Measurements from ENCODE around the gene GYS1.

The GYS1 gene

DNA sequence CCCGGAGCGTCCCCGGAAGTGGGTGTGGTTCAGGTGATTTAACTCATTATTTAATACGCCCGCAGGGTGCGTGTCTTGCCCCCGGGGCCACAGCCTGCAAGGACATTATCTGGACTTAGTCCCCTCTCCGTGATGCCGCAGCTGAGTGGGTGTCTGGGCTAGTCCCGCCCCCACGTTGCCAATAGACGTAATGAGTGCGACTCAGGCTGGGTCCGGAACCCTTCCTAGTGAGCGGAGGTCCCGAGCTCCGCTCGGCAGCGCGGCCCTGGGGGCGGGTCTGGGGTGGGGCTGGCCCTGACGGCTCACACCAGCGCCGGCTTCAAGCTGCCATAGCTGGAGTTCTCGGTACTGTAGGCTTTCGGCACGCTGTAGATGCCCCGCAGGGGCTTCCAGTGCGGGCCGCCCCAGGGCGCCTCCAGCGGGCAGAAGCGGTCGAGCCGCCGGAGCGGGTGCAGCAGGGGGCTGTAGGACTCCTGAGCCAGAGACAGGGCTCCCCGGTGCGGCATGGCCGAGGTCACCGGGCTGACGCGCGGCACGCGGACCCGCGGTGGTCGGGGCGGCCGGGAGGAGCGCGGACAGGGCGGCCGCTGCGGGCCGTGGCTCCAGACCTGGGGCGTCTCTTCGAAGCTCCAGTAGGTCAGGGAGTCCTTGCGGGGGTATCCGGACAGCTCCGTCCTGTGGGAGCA, 24.7 kb upstream of the GYS1 start:
- DNase-seq: peak; percentile 57

DNA sequence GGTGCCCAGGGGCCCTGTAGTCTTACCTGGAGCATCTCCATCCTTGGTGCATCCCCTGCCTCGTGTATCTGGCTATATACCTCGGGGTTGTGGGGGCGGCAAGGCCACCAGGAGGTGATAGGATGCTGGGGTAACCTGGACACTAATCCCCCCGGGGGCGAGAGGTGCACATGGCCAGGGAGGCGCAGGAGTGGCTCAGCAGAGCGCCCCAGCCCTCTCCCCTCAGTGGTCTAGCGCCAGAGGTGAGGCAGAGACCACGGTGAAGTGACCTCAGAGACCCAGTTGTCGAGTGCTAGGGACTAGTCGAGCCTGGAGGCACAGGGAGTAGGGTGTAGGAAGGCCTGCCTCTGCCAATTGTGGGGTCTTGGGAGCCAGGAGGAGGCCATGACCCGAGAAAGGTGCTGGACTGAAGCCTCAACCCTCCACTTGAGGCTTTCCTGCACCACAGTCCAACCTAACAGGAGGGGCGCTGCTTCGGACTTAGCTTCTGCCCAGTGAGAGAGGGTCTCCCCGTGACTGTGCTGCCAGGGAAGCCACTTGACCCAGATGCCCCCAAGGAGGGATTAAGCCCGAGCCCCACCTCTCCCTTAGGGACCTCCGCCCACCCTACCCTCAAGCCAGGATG, 24.0 kb upstream of the GYS1 start, which contains the start of gene LHB:
Gene LHB, minus strand, starts transcription at position 51 of the 625 bp plus-strand sequence. Its CDS starts 10 bp downstream, at position 41.
- DNase-seq: no peak

DNA sequence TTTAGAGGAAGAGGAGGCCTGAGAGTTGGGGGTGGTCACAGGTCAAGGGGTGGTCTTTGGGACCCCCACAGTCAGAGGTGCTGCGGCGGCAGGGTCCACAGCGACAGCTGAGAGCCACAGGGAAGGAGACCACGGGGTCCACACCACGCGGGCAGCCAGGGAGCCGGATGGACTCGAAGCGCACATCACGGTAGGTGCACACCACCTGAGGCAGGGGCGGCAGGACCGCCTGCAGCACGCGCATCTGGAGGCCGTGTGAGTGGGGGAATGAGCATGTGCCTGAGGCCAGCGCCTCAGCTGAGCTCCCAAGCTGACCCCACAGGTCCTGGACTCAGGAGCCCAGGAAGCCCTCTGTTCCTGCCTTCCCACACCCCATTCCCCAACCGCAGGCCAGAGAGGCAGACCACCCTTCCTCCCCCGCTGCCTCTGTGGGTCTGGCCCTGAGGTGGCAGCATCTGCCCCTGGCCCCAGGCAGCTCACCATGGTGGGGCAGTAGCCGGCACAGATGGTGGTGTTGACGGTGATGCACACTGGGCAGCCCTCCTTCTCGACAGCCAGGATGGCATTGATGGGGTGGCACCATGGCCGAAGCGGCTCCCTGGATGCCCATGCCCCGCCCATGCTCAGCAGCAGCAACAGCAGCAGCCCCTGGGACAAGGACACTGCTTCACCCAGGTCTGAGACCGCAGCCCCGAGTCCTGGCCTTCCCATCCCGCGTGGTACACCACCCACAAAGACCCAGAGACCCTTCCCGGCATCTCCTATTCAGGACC, 23.1 kb upstream of the GYS1 start:
- no peak for DNase-seq

DNA sequence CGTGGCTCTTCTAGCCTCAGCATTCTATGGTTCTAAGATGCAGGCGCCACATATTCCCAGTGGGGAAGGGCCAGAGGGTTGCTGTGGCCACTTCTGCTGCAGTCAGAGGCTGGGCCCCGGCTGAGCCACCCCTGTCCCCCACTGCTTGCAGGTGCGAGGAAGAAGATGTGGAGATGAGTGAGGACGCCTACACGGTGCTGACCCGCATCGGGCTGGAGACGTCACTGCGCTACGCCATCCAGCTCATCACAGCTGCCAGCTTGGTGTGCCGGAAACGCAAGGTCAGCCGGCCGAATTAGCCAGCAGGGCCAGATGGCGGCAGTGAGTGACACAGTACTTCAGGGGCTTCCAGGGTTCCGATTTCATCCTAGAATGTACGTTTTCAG, 21.8 kb upstream of the GYS1 start:
- no peak for DNase-seq

DNA sequence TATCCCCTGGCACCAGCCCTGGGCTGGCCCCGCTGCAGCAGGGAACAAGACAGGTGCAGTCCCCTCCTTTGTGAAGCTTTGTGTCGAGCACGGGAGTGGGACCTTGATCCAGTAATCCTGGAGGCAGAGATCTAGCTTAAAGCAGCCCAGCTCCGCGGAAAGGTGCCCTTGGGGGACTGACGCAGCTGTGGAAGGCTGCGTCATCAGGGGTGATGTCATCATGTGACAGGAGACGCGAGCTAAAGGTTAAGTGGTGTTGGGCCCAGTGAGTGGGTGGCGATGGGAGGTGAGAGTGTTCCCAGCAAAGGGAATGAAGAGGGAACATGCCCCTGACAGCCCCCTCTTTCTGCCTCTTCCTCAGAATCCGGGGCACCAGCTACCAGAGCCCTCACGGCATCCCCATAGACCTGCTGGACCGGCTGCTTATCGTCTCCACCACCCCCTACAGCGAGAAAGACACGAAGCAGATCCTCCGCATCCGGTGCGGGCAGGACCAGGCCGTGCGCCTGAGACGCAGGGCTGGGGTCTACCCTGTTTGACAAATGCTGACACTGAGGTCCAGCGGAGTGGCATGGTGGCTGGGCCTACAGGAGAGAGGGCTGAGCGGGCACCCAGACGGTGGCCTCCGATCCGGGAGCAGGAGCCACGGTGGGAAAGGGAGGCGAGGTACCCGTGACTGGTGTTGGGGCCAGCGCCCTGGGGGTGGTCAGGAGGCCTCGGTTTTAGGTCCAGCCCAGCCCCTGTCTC, 21.2 kb upstream of the GYS1 start:
- DNase-seq: no peak

DNA sequence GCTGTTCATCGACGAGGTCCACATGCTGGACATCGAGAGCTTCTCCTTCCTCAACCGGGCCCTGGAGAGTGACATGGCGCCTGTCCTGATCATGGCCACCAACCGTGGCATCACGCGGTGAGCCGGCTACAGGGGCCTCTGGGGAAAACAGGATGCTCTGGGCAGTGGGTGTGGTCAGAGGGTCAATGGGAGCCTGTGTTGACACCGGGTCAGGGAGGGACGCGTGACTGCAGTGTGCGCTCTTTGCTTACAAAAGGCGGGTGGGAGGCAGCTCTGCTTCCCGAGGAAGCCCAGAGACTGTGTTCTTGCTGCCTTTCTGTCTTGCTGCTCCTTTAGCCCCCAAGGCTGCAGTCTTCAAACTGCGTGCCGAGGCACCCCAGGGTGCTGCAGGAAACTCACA, 18.1 kb upstream of the GYS1 start:
- DNase-seq: no peak

DNA sequence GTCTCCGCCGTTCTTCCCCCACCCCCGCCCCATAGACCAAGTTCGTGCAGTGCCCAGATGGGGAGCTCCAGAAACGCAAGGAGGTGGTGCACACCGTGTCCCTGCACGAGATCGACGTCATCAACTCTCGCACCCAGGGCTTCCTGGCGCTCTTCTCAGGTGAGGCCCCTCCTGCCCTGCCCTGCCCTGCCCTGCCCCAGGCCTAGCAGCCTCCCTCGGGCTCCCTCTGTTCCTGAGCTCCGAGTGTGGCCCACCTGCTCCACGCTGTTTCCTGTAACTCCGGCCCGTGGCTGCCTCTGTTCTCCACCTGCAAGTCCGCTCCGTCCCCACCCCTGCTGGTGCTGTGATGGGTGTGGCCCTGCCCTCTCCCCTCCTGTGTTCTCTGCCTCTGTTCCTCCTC, 17.3 kb upstream of the GYS1 start:
- no peak for DNase-seq

DNA sequence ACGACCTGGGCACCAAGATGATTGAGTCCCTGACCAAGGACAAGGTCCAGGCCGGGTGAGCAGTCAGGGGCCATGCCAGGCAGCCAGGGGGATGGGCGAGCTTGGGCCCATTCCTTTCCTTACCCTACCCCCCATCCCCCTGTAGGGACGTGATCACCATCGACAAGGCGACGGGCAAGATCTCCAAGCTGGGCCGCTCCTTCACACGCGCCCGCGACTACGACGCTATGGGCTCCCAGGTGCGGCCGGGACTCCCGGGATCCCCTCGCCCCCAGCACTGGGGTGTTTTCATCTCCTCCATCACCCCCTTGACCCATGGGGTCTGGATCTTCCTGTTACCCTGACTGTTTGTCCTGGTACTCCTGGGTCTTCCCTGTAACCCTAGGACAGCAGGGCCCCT, 16.7 kb upstream of the GYS1 start:
- DNase-seq: no peak

DNA sequence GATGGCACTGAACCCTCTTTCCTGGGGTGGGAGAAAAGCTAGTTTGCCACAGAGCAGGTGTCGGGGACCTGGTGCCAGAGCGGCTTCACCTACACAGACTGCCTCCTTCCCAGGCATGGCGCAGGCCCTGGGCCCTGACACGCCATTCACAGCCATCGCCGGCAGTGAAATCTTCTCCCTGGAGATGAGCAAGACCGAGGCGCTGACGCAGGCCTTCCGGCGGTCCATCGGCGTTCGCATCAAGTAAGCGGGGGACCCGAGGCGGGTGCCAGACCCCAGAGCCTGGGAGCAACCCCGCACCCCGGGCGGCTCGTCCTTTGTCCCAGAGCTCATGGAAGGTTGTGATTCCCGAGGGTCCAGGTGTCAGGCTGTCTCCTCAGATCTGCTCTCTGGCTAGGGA, 13.8 kb upstream of the GYS1 start:
- no peak for DNase-seq

DNA sequence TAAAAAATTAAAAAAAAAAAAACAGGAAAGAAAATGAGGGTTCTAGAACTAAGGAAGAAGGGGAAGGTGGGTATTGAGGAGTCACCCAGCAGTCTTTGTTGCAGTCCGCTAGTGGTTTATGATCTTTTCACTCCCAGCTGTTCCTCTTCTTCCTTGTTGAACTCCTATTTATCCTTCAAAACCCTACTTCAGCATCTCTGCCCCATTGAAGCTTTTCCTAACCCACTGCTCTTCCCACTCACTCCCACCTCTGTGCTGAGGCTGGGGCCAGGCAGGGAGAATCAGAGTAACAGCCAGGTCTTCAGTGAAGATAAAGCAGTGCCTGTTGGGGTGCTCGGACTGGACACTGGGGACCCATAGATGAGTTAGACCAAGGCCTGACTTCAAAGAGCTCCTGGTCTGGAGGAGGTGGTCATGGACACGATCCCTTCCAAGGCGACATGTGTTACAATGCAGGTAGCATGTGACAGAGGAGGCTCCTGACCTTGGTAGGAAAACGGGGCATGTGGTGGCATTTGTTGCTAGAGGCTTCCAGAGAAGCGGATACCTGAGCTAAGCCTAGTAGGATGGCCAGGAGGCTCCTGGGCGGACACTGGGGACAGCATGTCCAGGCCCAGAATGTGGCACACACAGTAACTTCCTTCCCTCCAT, 12.0 kb upstream of the GYS1 start:
- DNase-seq: no peak

DNA sequence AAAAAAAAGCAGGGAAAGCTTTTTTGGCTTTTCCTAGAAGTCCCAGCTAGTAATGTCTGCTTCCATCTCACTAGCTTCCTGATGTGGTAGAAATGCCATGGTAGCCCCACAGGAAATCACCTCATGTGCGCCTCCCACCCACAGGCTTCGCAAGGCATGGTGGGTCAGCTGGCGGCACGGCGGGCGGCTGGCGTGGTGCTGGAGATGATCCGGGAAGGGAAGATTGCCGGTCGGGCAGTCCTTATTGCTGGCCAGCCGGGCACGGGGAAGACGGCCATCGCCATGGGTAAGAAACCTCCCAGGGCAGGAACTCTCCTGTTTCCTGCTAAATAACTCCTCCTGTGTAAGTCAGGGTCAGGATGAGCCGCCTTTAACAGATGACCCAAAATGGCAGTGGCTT, 11.0 kb upstream of the GYS1 start:
- DNase-seq: no peak

DNA sequence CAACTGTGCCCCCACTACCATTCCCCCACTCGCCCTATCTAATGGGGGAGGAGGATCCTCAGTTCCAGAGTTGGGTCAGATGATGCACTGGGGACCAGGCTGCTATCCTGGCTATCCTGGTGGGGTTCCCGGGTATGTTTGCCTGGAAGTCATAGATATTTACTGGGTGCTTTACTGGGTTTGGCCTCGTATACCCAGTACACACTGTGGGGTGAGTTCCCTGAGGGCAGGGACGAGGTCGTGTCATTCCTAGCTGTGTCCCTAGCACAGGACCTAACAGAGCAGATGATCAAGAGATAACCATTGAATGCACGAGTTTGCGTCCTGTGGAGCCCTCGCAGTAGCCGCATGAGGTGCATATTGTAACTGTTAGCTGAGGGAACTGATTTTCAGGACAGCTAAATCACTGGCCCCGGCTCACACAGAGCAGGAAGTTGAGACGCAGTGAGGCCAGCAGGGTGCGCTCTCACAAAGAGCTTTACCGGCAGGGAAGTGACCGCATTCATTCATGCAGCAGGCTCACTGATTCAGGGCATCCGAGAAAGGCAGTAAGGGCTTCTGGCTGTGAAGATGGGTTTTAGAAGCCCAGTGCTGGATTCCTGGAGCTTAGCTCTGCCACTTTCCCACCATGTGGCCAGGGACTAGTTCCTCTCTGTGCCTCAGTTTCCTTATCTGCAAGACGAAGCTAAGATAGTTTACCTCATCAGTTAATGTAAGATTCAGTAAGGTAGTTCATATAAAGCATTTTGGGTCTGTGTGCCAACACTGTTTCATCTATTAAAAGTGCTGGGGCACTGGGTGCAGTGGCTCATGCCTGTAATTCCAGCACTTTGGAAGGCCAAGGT, 6.6 kb upstream of the GYS1 start:
- peak; percentile 61 for DNase-seq

DNA sequence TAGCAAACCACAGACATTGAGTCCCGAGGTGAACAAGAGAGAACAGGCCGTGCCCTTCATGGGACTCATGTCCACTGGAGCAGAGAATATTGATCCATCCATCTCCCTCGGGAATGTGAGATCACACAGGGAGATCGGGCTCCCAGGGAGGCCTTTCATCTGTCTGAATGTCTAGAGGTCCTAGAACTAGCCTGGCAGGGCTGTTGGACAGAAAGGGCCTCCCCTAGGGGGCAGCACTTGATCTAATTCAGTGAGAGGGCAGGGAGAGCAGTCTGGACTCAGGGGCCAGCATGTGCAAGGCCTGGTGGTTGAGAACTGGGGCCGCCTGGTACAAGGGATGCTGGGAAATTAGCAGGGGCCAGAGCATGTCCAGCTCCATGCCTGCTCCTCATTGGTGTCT, 4.9 kb upstream of the GYS1 start:
- DNase-seq: peak; percentile 15

DNA sequence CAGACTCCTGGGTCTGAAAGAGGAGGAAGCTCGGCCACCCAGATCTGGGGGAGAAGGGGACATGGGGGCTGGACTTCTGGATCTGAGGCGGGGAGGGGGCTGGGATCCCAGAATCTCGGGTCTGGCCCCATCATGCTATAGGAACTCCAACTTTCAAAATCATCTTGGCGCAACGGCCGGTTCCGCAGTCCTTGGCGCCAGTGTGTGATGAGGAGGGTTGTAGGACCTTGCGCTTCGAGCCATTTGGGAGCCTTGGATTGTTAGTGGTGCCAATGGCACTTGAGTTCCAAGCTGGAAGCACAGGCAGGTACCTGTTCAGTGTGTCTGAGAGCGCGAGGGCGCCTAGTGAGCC, 902 bp upstream of the GYS1 start:
- no peak for DNase-seq

DNA sequence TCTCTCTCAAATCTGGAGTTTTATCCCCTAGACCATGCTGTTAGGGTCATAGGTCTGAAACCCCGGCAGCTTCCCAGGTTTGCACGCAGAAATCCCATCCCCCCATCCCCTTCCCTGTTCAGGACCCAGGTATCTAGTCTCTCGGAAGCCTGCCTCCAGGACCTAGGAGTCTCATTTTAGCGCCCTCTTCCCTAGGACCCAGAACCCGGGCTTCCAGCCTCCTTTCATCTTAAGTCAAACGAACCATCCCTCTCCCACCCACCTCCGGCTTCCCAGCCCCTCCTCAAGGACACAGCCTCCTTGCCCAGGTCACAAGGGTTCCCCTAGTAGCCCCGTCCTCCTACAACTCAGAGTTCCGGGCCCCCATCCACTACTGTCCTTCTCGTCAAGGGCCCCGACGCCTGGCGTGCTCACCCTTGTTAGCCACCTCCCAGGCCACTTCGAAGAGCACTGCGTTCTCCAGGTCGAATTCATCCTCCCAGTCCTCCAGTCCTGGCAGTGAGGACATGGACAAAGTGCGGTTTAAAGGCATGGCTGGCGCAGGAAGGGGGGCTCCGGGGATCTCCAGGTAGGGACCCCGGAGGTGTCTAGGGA, 431 bp downstream of the GYS1 start:
- DNase-seq: no peak

DNA sequence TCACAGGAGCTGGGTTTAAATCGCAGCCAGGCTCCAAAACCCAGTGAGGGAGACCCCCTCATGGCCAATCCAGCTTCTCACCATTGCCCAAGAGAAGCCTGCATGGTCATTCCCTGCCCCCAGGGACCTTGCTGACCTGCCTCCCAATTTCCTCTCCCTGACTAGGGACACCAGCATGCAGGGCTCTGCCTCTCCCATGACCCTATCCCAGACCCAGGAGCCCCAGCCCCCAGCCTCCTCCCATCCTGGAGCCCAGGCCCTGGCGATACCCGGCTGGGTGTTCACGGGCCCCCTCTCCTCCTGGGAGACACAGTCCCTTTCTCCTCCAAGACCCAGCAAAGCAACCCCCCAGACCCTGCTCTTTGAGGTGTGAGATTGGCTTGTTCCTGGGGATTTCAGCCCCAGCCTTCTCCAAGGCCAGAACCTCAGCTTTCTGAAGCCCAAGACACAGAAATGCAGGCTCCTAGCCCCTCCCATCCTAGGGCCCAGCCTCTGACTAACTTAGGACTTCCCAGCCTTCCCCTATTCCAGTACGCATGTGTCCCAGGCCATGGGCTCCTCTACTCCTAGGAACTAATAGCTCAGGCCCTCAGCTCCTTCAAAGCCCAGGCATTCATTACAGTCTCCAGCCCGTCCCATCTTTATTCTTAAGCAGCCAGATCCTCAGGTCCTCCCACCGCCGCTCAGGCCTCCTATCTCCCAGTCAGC, 1.1 kb downstream of the GYS1 start:
- DNase-seq: no peak

DNA sequence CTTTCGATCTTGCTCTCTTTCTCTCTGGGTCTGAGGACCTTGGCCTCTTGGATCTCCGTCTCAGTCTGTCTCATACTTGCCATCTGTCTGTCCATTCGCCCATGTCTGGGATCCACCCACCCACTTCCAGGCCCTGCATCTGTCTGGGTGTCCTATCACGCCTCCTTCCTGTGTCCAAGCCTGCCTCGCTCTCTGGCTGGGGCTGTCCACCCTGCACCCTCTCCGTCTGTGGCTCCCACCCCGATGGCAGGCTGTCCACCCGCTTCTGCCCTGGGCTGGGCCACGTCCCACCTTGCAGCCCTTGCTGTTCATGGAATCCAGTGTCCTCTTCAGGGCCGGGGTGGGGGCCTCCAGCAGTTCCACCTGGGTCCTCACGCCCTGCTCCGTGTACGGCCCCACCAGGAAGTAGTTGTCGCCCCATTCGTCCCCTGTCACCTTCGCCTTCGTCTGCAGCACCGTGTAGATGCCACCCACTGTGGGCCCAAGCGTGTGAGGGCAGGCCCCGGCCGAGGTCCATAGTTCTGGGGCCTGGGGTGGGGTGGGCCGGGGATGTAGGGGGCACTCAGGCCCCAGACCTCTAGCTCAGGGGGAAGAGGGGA, 2.0 kb downstream of the GYS1 start:
- DNase-seq: no peak

DNA sequence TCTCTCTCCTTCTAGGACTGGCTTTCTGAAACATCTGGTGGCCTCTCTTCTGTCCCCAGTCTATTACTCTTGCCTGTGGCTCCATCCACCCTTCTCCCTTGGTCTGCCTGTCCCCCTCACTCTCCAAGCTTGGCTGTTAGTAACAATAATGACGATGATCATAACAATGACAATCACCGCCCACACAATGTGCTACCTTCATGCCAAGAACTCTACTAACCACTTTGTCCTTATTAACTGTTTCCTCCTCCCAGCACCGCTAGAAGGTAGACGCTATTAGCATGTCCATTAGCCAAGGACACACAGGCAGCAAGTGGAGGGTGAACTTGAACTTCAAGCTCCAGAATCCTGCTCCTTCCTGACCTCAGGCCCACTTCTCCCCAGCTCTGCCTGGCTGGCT, 2.7 kb downstream of the GYS1 start:
- no peak for DNase-seq

DNA sequence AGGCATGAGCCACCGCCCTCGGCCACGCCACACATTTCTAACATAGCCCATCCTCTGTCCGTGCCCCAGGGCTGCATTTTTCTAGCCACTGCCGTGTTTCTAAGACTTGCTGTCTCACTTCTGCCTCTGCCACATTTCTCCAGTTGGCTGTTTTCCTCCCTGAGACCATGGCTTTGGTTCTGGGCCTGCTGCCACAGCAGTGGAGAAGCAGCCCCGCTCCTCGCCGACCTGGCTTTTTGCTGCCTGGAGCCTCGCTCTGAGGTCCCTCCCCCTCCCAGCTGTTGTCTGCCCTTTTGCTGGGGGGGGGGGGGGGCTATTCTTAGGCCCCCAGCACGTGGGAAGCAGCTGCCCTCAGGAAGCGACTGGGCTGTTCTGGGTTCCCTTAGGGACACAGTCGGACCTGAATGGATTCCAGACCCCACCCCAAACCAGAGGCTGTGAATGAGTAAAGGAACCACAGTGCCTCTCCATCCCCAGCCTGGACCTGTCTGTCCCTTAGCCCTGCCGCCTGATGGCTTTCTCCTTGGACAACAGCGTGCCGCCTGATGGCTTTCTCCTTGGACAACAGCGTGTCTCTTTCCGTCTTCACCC, 3.3 kb downstream of the GYS1 start:
- DNase-seq: no peak

DNA sequence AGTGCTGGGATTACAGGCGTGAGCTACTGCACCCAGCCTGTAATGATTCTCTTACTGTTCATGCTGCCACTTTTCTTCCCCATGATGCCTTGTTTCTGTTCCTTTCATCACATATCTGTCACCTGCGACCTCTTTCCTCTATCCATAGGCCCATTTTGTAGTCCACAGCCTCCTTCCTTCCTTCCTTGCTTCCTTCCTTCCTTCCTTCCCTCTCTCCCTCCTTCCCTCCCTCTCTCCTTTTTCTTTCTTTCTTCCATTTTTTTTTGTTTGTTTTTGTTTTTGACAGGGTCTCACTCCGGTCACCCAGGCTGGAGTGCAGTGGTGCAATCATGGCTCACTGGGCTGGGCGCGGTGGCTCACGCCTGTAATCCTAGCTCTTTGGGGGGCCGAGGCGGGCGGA, 4.2 kb downstream of the GYS1 start:
- DNase-seq: no peak
